GM12892 (cell line): ENCODE measurements around the gene SPON1.

Source experiments
- POLR2A ChIP-seq: IDR thresholded peaks from 2 replicates; pipeline ENCODE4 v1.6.1; 2011; ENCODE audit warnings: low read depth, low read length, control low read depth
- TAF1 ChIP-seq: IDR thresholded peaks from 2 replicates; pipeline ENCODE4 v1.6.1; 2011; ENCODE audit warnings: low read depth, mild to moderate bottlenecking, control low read depth, low read length, borderline replicate concordance

- no peak for TF ChIP-seq POLR2A
- no peak for TF ChIP-seq TAF1
Observed at GRCh38 chr11:14018441-14018840, 55.9 kb downstream of the SPON1 start.
